K562 (cell line): ENCODE measurements around the gene FAXC. TPM values are rescaled to one million over a fixed set of nuclear protein-coding genes. Genes with fewer than 3 reads are reported as not detected.

Experiments
- CTBP1 ChIP-seq: fragments of 450-650 bp; IDR thresholded peaks from 2 replicates; pipeline ENCODE4 v1.6.1; 2016; ENCODE audit warnings: borderline replicate concordance
- DNMT1 ChIP-seq: fragments of 450-650 bp; IDR thresholded peaks from 2 replicates; pipeline ENCODE4 v1.6.1; 2016; ENCODE audit warnings: antibody characterized with exemption, mild to moderate bottlenecking
- E2F6 ChIP-seq, 2 experiments: IDR thresholded peaks; 2 replicates each; pipeline ENCODE4 v1.6.1; 2011; ENCODE audit warnings: borderline replicate concordance in 1 of 2, control low read depth in 1 of 2, low read depth in 1 of 2, low read length in 1 of 2, mild to moderate bottlenecking in 1 of 2, mixed read lengths in 1 of 2, moderate library complexity in 1 of 2; ENCODE audit not compliant: insufficient read depth in 1 of 2, insufficient read length in 1 of 2, poor library complexity in 1 of 2, severe bottlenecking in 1 of 2; ENCODE audit errors: extremely low read depth in 1 of 2
- KDM4B ChIP-seq, 2 experiments: fragments of 450-650 bp in 1 of 2; sonication (generic) in 1 of 2; IDR thresholded peaks; 2 replicates each; pipeline ENCODE4 v1.6.1; 2016 to 2017; ENCODE audit warnings: borderline replicate concordance in 2 of 2, antibody characterized with exemption in 1 of 2, low read depth in 1 of 2, mild to moderate bottlenecking in 1 of 2
- POLR2AphosphoS2 ChIP-seq: IDR thresholded peaks from 2 replicates; pipeline ENCODE4 v1.6.1; 2012; ENCODE audit warnings: low read length, improper control_type of control experiment
- RBM14 ChIP-seq: fragments of 200-400 bp; formaldehyde crosslinking; IDR thresholded peaks from 2 replicates; pipeline ENCODE4 v1.6.1; 2018; ENCODE audit warnings: low read depth, mild to moderate bottlenecking, low read length, moderate library complexity, borderline replicate concordance; ENCODE audit not compliant: insufficient read depth
- THRA ChIP-seq: fragments of 450-650 bp; IDR thresholded peaks from 2 replicates; pipeline ENCODE4 v1.6.1; 2017; ENCODE audit warnings: mild to moderate bottlenecking, moderate library complexity
- VEZF1 ChIP-seq: fragments of 200-800 bp; sonication (Bioruptor generic); IDR thresholded peaks from 2 replicates; pipeline ENCODE4 v1.6.1; 2017; ENCODE audit warnings: missing genetic modification characterization, missing compliant biosample characterization
- ZNF316 ChIP-seq: fragments of 450-650 bp; IDR thresholded peaks from 2 replicates; pipeline ENCODE4 v1.6.1; 2016
- ZNF354B ChIP-seq: fragments of 250-450 bp; sonication (Bioruptor Pico); IDR thresholded peaks from 2 replicates; pipeline ENCODE4 v1.4.0; 2020
- ZNF77 ChIP-seq: fragments of 250-450 bp; sonication (Bioruptor Pico); IDR thresholded peaks from 2 replicates; pipeline ENCODE4 v1.5.0; 2020
- polyA plus RNA-seq, 8 experiments: library from polyadenylated mRNA; depleted of rRNA in 4 of 8; stranded (reverse) in 5 of 8; unstranded in 3 of 8; fragments of >200 nt; fragmentation: Nextera tagmentation in 2 of 8; fragmentation: Illumina TruSeq in 1 of 8; extraction: Ambion mirVana in 2 of 8; extraction: Trizol in 1 of 8; gene quantifications; 2 replicates each; pipeline versions ENCODE4 v1.2.1 to v1.2.3, GENCODE V29; 2011 to 2014; ENCODE audit warnings: inconsistent platforms in 1 of 8, missing spikeins in 1 of 8
- total RNA-seq, 7 experiments: library from RNA; depleted of rRNA in 6 of 7; stranded (reverse); fragments of >200 nt in 6 of 7; fragmentation: Illumina TruSeq in 2 of 7; extraction: Trizol in 2 of 7; gene quantifications; 2 replicates each; pipeline versions ENCODE4 v1.2.1 to v1.2.3, GENCODE V29; 2011 to 2021; ENCODE audit warnings: low replicate concordance in 1 of 7

Gene FAXC
- total and polyA plus RNA-seq, 9 of the 15 experiments (the other 6 are each of a cell fraction or from before 2014, with no cell fraction given) = 0.06 to 0.40 (median 0.13) TPM; not detected in 5

- no peak for TF ChIP-seq RBM14
- TF ChIP-seq DNMT1 = no peak
- no peak for TF ChIP-seq ZNF77 (CRISPR knock-in tag)
- no peak for TF ChIP-seq POLR2AphosphoS2
- no peak for TF ChIP-seq THRA
- no peak for TF ChIP-seq KDM4B (IDR thresholded peaks at IDR 0.05; ENCODE audit: borderline replicate concordance in 2 of 2, low read depth in 1 of 2)
- TF ChIP-seq VEZF1 (CRISPR knock-in tag) = no peak
- no peak for TF ChIP-seq ZNF354B (CRISPR knock-in tag)
- no peak for TF ChIP-seq E2F6 (IDR thresholded peaks at IDR 0.05; ENCODE audit: borderline replicate concordance in 1 of 2, extremely low read depth in 1 of 2, insufficient read depth in 1 of 2, insufficient read length in 1 of 2, low read depth in 1 of 2, low read length in 1 of 2, poor library complexity in 1 of 2, severe bottlenecking in 1 of 2)
- no peak for TF ChIP-seq CTBP1
- TF ChIP-seq ZNF316 = no peak
These were observed 19.3 kb downstream of the FAXC start (continued) for GRCh38 chr6:99330159-99330558.
